Mesodermal cell (in vitro differentiated cells): ENCODE measurements around the gene U2AF2.

Source experiments
- H3K27ac ChIP-seq: 2 replicates; pipeline ENCODE4 v1.7.0; 2013; ENCODE audit warnings: mild to moderate bottlenecking, low read depth, low read length, moderate library complexity; ENCODE audit not compliant: severe bottlenecking
- H3K36me3 ChIP-seq: 2 replicates; pipeline ENCODE4 v1.7.1; 2013; ENCODE audit warnings: mild to moderate bottlenecking, low read length, moderate library complexity; ENCODE audit not compliant: control insufficient read depth, insufficient read depth
- H3K4me1 ChIP-seq: one replicate; pipeline ENCODE4 v1.7.1; 2013; ENCODE audit warnings: mild to moderate bottlenecking, low read length; ENCODE audit not compliant: insufficient read depth, control insufficient read depth, poor library complexity, severe bottlenecking
- H3K4me3 ChIP-seq: 2 replicates; pipeline ENCODE4 v1.7.0; 2013; ENCODE audit warnings: low read length, control low read depth, mild to moderate bottlenecking; ENCODE audit not compliant: insufficient read depth, poor library complexity, severe bottlenecking; ENCODE audit errors: extremely low read depth
- H3K9me3 ChIP-seq: 2 replicates; pipeline ENCODE4 v1.7.1; 2013; ENCODE audit warnings: mild to moderate bottlenecking, low read length, moderate library complexity; ENCODE audit not compliant: control insufficient read depth
- WGBS, 2 experiments: methylation state at CpG; one replicate each; pipeline ENCODE4 v1.1.5; 2013; ENCODE audit warnings: missing lambda C conversion rate in 2 of 2; ENCODE audit not compliant: insufficient coverage in 2 of 2; 5-methylcytosine and 5-hydroxymethylcytosine counted together

Gene U2AF2

DNA sequence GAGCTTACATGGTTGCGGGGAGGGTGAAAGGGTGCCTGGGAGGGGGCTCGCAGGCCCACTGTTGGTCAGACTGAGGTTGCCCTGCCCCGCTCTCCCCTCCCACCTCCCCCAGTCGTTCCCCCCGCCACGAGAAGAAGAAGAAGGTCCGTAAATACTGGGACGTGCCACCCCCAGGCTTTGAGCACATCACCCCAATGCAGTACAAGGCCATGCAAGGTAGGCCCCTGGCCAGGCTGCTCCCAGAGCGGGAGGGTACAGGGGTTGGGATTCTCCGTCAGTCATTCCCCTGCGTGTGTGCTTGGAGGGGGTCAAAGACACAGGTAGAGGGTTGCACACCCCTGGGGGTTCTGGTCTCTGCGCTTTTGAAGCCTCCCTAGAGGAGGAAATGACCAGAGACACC, 5.6 kb downstream of the U2AF2 start:
- no peak overlapping the region for H3K27ac ChIP-seq
- H3K9me3 ChIP-seq, result no peaks in the 10 kb centered on the region
- H3K4me3 ChIP-seq, result no peak overlapping the region
- 92 to 97% methylated on average over 4 to 6 of the region's 12 CpGs for WGBS, 2 experiments
- peaks cover 37% of the 10 kb centered on the region for H3K4me1 ChIP-seq
- H3K36me3 ChIP-seq, result peaks cover 85% of the 10 kb centered on the region

DNA sequence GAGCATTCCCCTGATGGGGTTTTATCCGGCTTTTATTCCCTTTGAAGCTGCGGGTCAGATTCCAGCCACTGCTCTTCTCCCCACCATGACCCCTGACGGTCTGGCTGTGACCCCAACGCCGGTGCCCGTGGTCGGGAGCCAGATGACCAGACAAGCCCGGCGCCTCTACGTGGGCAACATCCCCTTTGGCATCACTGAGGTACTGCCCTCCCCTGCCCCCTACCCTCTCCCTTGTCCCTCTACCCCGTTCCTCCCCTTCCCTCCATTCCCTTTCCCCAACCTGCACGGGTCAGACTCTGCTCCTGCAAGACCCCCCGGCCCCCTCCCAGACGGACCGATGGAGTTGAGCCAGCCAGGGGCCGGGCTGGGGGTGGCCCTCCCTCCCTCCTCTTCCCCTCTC, 6.2 kb downstream of the U2AF2 start:
- H3K36me3 ChIP-seq, result peaks cover 86% of the 10 kb centered on the region
- 94 to 95% methylated on average over 12 of the region's 16 CpGs for WGBS, 2 experiments
- no peak overlapping the region for H3K27ac ChIP-seq
- no peak overlapping the region for H3K4me3 ChIP-seq
- H3K4me1 ChIP-seq, result peaks cover 37% of the 10 kb centered on the region
- H3K9me3 ChIP-seq, result no peaks in the 10 kb centered on the region

DNA sequence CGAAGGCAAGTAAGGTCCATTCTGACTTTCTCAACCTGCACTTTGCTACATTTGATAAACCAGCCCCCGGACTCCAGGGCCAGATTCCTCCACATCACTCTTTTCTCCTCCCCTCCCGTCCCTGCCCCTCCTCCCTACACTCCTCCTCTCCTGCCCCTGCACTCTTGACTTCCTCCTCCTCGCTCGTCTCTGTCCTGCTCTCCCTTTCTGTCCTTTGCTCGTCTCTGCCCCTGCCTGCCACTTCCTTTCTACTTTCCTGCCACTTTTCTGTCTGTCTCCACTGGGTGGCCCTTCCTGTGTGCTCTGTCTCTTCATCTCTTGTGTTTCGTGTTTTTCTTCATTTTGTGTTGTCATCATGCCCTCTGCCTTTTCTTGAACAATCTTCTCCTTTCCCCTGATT, 7.0 kb downstream of the U2AF2 start:
- H3K4me3 ChIP-seq, result no peak overlapping the region
- H3K4me1 ChIP-seq, result peaks cover 32% of the 10 kb centered on the region
- no peaks in the 10 kb centered on the region for H3K9me3 ChIP-seq
- WGBS, 2 experiments, result 88 to 90% methylated on average over 6 to 7 of the region's 7 CpGs
- H3K27ac ChIP-seq, result no peak overlapping the region
- peaks cover 87% of the 10 kb centered on the region for H3K36me3 ChIP-seq

DNA sequence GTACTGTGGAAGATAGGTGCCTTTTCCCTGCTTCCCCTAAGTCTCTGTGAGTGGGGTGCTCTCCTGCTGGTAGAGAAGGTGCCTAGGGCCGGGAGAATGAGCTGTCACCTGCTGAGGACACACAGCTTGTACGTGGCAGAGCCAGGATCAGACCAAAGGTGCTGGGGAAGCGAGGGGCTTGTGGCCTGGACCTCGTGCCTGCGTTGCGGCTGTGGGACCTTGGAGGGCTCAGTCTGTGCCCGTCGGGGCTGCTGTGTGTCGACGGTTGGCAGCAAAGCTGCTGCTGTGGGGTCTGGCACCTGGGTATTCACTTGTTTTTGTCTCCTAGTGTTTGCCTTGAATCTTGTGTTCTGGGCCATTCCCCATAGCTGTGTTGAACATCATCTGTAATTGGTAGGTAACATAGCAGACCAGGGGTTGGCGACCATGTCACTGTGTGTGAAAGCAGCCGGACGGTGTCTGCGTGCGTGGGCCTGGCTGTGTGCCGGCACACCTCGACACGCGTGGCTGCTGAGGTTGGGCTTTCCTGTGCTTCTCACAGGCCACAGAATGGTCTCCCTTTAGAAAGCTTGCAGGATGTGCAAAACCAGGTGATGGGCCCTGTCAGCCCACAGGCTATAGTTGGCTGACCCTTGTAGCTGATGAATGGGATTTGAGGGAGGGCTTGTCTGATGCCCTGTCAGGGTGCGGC, 9.2 kb downstream of the U2AF2 start:
- H3K36me3 ChIP-seq, result peaks cover 94% of the 10 kb centered on the region

DNA sequence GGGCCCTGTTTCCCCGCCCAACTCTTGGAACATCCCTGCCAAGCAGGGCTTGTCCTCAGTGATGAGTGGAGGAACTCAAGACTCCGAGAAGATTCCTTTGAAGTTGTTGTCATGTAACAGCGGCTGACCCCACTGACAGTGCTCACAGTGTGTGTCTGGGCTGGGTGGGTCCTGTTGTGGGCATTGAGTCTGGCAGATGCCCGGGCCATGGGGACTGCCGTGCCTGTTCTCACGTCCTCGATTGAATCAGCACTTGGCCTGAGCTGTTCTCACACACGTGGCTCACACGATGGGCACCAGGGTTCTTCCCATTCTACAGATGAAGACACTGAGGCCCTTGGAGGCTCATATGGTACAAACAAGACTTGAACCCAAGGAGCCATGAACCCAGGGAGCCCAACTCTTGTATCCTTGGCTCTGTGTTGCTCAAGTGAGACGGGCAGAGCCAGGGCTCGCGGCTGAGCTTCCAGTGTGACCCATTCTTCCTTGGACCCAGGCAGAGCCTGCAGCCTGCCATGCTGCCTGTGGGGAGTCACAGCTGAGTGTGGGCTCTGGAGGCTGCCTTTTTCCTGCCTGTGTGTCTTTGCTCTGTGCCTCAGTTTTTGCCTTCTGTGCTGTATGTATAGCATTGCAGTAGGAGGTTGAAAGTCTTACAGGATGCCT, 11.6 kb downstream of the U2AF2 start:
- no peak overlapping the region for H3K4me3 ChIP-seq
- 95 to 97% methylated on average over 12 of the region's 12 CpGs for WGBS, 2 experiments
- H3K9me3 ChIP-seq, result no peaks in the 10 kb centered on the region
- peaks cover 90% of the 10 kb centered on the region for H3K36me3 ChIP-seq
- no peak overlapping the region for H3K27ac ChIP-seq
- no peaks in the 10 kb centered on the region for H3K4me1 ChIP-seq

More for the DNA sequence above, 9.2 kb downstream of the U2AF2 start:
- H3K4me1 ChIP-seq, result peaks cover 13% of the 10 kb centered on the region
- no peaks in the 10 kb centered on the region for H3K9me3 ChIP-seq
- H3K4me3 ChIP-seq, result no peak overlapping the region
- WGBS, 2 experiments, result 92 to 95% methylated on average over 20 of the region's 20 CpGs
- no peak overlapping the region for H3K27ac ChIP-seq

DNA sequence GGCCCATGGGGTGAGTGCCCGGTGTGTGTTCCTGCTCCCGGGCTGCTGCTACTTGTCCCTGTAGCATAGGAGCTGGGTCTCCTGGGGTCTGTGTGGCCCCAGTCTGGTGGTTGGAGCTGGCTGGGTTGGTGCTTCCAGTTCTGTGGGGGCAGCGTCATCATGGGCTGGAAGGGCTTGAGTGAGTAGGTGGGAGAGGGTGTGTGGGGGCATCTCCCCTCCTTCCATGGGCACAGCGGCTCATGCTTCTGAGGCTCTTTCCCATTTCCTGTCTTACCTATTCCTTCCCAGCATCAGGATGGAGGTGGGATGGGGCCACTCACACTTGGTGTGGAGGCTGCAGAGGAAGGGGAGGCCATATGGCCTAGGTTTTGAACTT, 12.2 kb downstream of the U2AF2 start:
- Histone ChIP-seq H3K4me3 (no peak overlapping the region), H3K4me1 (no peaks in the 10 kb centered on the region), H3K27ac (no peak overlapping the region), H3K9me3 (no peaks in the 10 kb centered on the region), H3K36me3 (peaks cover 90% of the 10 kb centered on the region)
- WGBS, 2 experiments, result 100% methylated on average over 2 of the region's 4 CpGs

DNA sequence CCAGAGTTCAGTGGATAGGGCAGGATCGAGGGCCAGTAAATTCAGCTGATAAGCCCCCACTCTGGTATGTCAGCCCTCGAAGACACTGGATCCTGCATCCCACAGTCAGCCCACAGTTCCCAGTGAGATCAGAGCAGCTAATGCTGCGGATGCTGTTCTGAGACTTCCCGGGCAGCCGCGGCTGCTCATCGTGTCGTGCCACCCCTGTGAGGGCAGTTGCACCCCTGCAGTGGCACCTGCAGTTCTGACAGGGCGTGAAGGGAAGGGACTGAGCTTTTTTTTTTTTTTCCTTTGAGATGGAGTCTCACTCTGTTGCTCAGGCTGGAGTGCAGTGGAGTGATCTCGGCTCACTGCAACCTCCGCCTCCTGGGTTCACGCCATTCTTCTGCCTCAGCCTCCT, 12.7 kb downstream of the U2AF2 start:
- WGBS, 2 experiments, result 89 to 95% methylated on average over 8 to 12 of the region's 12 CpGs
- H3K4me1 ChIP-seq, result no peaks in the 10 kb centered on the region
- H3K27ac ChIP-seq, result no peak overlapping the region
- H3K9me3 ChIP-seq, result no peaks in the 10 kb centered on the region
- no peak overlapping the region for H3K4me3 ChIP-seq
- H3K36me3 ChIP-seq, result peaks cover 88% of the 10 kb centered on the region

DNA sequence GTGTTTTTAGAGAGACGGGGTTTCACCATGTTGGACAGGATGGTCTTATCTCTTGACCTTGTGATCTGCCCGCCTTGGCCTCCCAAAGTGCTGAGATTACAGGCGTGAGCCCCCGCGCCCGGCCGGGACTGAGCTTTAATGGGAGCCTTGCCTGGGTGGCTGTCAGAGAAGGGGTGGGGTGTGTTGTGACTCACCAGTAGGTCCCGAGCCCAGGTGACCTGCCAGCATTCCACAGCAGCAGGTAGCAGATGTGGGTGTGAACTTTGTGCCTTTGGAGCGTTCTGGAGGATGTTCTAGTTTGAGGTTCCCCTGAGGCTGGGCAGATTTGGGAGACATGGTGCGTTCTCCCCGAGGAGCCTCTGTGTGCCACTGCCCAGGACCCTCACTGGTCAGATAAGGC, 13.1 kb downstream of the U2AF2 start:
- Histone ChIP-seq H3K36me3 (peaks cover 88% of the 10 kb centered on the region), H3K4me3 (no peak overlapping the region)

DNA sequence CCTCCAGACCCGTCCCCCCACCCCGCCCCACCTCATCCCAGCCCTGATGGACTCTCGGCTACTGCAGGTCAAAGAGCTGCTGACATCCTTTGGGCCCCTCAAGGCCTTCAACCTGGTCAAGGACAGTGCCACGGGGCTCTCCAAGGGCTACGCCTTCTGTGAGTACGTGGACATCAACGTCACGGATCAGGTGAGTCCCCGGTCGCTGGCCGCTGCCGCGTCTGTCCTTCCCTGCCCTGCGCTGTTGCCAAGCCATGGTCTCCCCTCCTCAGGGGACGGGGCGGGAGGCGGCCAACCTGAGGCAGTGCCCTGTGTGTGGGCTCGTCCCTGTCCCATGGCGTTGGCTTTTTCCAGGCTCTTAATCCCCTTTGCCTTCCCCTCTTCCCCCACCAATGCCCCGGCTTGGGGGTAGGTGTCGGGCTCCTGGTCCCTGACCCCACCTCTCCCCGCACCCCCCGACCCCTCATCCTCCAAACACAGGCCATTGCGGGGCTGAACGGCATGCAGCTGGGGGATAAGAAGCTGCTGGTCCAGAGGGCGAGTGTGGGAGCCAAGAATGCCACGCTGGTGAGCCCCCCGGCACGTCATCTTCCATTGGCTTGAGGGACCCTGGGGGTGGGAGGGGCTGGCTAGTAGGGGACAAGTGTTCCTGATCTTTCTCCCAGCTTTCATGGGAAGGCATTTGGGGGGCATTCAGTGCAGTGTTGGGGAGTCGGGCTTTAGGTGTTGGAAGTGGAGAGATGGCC, 13.9 kb downstream of the U2AF2 start:
- 91 to 97% methylated on average over 21 to 24 of the region's 30 CpGs for WGBS, 2 experiments
- Histone ChIP-seq H3K4me3 (no peak overlapping the region), H3K4me1 (peaks cover 5% of the 10 kb centered on the region), H3K9me3 (no peaks in the 10 kb centered on the region), H3K36me3 (peaks cover 85% of the 10 kb centered on the region), H3K27ac (no peak overlapping the region)

More for the DNA sequence above, 13.1 kb downstream of the U2AF2 start:
- WGBS, 2 experiments, result 93 to 95% methylated on average over 5 to 11 of the region's 11 CpGs
- no peaks in the 10 kb centered on the region for H3K9me3 ChIP-seq
- H3K4me1 ChIP-seq, result no peaks in the 10 kb centered on the region
- no peak overlapping the region for H3K27ac ChIP-seq

DNA sequence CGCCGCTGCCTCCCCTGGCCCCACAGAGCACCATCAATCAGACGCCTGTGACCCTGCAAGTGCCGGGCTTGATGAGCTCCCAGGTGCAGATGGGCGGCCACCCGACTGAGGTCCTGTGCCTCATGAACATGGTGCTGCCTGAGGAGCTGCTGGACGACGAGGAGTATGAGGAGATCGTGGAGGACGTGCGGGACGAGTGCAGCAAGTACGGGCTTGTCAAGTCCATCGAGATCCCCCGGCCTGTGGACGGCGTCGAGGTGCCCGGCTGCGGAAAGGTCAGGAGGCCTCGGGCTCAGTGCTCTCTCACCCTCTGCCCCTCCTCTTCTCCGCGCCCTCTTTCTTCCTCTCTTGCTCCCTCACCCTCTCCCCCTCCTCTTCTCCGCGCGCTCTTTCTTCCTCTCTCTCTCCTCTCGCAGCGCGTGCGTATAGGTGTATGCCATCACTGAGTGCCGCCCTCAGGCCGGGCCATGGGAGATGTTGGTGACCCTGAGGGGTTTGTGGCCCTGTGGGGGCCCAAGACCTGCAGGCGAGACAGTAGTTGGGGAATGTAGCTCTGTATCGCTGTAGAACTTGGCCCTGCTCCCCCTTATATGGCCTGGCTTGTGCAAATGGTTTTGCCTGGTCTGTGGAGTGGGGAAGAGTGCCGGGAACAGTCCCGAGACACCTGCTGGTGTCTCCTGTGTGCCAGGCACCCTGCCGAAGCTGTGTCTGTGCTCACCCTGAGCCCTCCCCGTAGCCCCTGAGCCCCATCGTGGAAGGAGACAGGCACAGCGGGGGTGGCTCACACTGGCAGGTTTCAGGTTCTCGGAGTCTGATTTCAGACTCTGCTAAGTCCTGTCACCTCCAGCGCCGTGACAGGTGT, 14.8 kb downstream of the U2AF2 start:
- WGBS, 2 experiments, result 92 to 93% methylated on average over 31 to 38 of the region's 43 CpGs
- Histone ChIP-seq H3K4me1 (peaks cover 10% of the 10 kb centered on the region), H3K4me3 (no peak overlapping the region), H3K36me3 (peaks cover 78% of the 10 kb centered on the region), H3K9me3 (no peaks in the 10 kb centered on the region), H3K27ac (no peak overlapping the region)
